ENCODE results near the gene CT55. TPM values are rescaled to one million over a fixed set of nuclear protein-coding genes. Genes with fewer than 3 reads are reported as not detected.

CT55 gene
- total RNA-seq, 1 experiment from 2014 or later: not detected

DNA sequence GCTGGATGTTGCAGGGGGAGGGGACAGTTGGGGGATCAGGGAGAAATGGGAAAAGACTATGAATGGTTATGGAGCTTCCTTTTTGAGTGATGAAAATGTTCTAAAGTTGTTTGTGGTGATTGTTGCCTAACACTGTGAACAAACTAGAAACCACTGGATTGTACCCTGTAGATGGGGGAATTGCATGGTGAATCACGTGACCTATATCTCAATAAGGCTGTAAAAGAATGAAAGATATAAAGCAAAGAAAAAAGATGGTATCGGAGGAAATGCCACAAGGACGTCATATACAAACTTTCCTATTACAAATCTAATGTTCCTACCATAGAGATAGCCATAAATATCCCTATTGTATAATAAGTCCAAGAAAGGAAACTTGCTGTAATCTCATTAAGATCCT lies 20.6 kb upstream of the CT55 start:
- Histone ChIP-seq H3K79me1 (ENCODE audit: insufficient read depth, low read depth, low read length, poor library complexity, severe bottlenecking) (no peaks in the 10 kb centered on the region), H2BK120ac (ENCODE audit: low read depth, low read length, poor library complexity, severe bottlenecking) (no peak overlapping the region), H3K18ac (ENCODE audit: insufficient read length, low read depth, low read length) (no peak overlapping the region), H4K5ac (ENCODE audit: insufficient read length, low read depth, low read length) (no peak overlapping the region), H3K9me3 (ENCODE audit: control insufficient read depth, low read depth, low read length) (peaks cover 15% of the 10 kb centered on the region), H3K4me1 (ENCODE audit: insufficient read depth, low read length) (no peaks in the 10 kb centered on the region), H2BK15ac (ENCODE audit: low read depth, low read length) (no peak overlapping the region), H2BK20ac (ENCODE audit: low read depth, low read length, poor library complexity, severe bottlenecking) (no peak overlapping the region), H3K14ac (ENCODE audit: insufficient read depth, low read length) (no peak overlapping the region), H3K27me3 (ENCODE audit: insufficient read depth, low read length) (no peaks in the 10 kb centered on the region), H3K4ac (ENCODE audit: low read depth, low read length) (no peak overlapping the region), H3K79me2 (ENCODE audit: insufficient read depth, low read length) (no peaks in the 10 kb centered on the region), H4K20me1 (ENCODE audit: control insufficient read depth, insufficient read depth, insufficient read length) (no peaks in the 10 kb centered on the region), H2BK5ac (ENCODE audit: insufficient read length, low read length) (no peak overlapping the region), H3K56ac (ENCODE audit: insufficient read length, low read depth, low read length) (no peak overlapping the region), H2AFZ (ENCODE audit: low read length) (no peak overlapping the region), H2AK5ac (ENCODE audit: insufficient read length, low read length) (no peak overlapping the region), H3K23ac (ENCODE audit: insufficient read length, low read depth, low read length) (no peak overlapping the region), H3K4me2 (ENCODE audit: insufficient read depth, insufficient read length, low read length) (no peak overlapping the region), H3K27ac (ENCODE audit: insufficient read length, low read depth, low read length) (no peak overlapping the region), H3K9ac (ENCODE audit: extremely low read depth, insufficient read length, low read length) (no peak overlapping the region), H4K8ac (replicated peaks; ENCODE audit: insufficient read length, low read depth, low read length) (no peak overlapping the region), H3K23me2 (ENCODE audit: insufficient read length, low read depth, low read length, poor library complexity, severe bottlenecking) (no peaks in the 10 kb centered on the region), H4K91ac (ENCODE audit: insufficient read length, low read depth, low read length) (no peak overlapping the region), H3T11ph (ENCODE audit: low read length) (no peak overlapping the region), H2BK12ac (ENCODE audit: insufficient read length, low read depth, low read length) (no peak overlapping the region)
- H3K4me3 Mint-ChIP-seq: no peak overlapping the region
- no peak overlapping the region for H3K27ac Mint-ChIP-seq
- WGBS (ENCODE audit: extremely low coverage, insufficient read length, low lambda C conversion rate): no CpG with 5 or more reads among the region's 3 CpGs
- H3K36me3 Mint-ChIP-seq (ENCODE audit: insufficient read depth in 1 of 3, low read depth in 3 of 3): no peaks in the 10 kb centered on the region; a peak in 1 of 7 replicates
- H3K4me1 Mint-ChIP-seq: no peaks in the 10 kb centered on the region
- no peak for TF ChIP-seq CTCF (conservative IDR thresholded peaks at IDR 0.05)
- H3K9me3 Mint-ChIP-seq: peaks cover 45 to 78% of the 10 kb centered on the region in 2 experiments
- no peak for DNase-seq
- peaks cover 3% of the 10 kb centered on the region; the same call in 1 of the 2 replicates for H3K27me3 Mint-ChIP-seq (ENCODE audit: low read depth)
